Tibial nerve (tissue), 4 donors: ENCODE results near the gene CACNA1S.

Experiments
- CTCF ChIP-seq, 5 experiments: fragments of 200-600 bp in 3 of 5; fragments of 450-650 bp in 2 of 5; sonication (generic) in 3 of 5; IDR thresholded peaks; one replicate each; pipeline ENCODE4 v1.5.1; 2016 to 2019; ENCODE audit warnings: antibody characterized with exemption in 5 of 5, mild to moderate bottlenecking in 3 of 5, moderate library complexity in 2 of 5
- EP300 ChIP-seq, 2 donors: sonication (generic); formaldehyde crosslinking; IDR thresholded peaks; one replicate each; pipeline ENCODE4 v1.6.1; 2017; ENCODE audit warnings: antibody characterized with exemption in 2 of 2, mild to moderate bottlenecking in 1 of 2
- POLR2A ChIP-seq, 2 donors: fragments of 450-650 bp; IDR thresholded peaks; one replicate each; pipeline ENCODE4 v1.6.1; 2017; ENCODE audit warnings: antibody characterized with exemption in 2 of 2, mild to moderate bottlenecking in 2 of 2, moderate library complexity in 2 of 2

- TF ChIP-seq POLR2A (IDR thresholded peaks at IDR 0.05) (no peak), CTCF (IDR thresholded peaks at IDR 0.05) (no peak), EP300 (IDR thresholded peaks at IDR 0.05) (no peak)
These were observed 23.8 kb downstream of the CACNA1S start for GRCh38 chr1:201088395-201088794.
